ENCODE data around the gene TBKBP1.

DNA sequence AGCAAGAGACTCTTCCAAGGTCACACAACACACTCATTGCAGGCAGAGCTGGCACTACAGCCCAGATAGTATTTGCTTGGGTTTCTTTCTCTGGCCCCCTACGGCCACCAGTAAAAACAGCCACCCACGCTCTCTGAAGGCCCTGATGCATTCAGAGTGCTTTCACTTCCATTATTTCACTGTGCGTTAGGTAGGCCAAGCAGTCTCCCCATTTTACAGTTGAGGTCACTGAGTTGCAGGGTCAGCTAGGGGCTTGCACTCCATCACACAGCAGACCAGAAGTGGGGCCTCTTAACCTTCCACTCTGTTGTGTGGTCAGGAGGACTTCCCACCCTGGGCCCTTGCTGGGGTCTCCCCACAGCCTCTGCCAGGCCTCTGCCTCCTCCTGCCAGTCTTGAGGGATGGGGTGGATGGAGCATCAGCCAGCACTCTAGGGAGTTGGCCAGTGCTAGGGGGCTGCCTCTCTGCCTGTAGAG lies 41.6 kb downstream of the TBKBP1 start:
- TF ChIP-seq CTCF (IDR thresholded peaks at IDR 0.05) (no peak), POLR2A (IDR thresholded peaks at IDR 0.05) (no peak)

Measured in esophagus squamous epithelium (tissue), 4 donors.